LNCAP (cell line): Measurements from ENCODE around the gene CHRD.

ENCODE experiments used
- TF ChIP-seq, protein P1 (sequence below): fragments of 450-650 bp; IDR thresholded peaks from 2 replicates; pipeline ENCODE4 v1.5.1; 2017; ENCODE audit warnings: mild to moderate bottlenecking

The CHRD gene

DNA sequence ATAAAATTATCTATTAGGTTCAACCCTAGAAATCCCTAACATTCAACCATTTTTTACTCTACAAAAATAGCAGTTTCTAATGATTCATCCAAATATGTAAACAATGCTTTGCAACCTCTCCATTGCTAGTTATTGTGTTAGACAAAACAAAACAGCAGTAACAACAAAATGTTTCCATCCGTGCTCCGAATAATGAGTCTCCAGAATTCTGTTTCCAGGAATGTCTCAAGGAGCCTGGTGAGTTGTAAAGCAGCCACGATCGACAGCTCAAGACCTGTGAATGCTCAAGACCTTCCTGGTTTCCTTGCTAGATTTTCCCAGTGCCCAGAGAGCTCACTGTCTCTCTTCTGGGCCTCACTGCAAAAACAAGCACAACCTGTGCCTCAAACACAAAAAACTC, 49.9 kb downstream of the CHRD start:
- TF ChIP-seq, protein P1, sequence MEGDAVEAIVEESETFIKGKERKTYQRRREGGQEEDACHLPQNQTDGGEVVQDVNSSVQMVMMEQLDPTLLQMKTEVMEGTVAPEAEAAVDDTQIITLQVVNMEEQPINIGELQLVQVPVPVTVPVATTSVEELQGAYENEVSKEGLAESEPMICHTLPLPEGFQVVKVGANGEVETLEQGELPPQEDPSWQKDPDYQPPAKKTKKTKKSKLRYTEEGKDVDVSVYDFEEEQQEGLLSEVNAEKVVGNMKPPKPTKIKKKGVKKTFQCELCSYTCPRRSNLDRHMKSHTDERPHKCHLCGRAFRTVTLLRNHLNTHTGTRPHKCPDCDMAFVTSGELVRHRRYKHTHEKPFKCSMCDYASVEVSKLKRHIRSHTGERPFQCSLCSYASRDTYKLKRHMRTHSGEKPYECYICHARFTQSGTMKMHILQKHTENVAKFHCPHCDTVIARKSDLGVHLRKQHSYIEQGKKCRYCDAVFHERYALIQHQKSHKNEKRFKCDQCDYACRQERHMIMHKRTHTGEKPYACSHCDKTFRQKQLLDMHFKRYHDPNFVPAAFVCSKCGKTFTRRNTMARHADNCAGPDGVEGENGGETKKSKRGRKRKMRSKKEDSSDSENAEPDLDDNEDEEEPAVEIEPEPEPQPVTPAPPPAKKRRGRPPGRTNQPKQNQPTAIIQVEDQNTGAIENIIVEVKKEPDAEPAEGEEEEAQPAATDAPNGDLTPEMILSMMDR, result no peak

GRCh38 chr3:184430940-184431339, 51.1 kb downstream of the CHRD start:
- TF ChIP-seq, protein P1, result no peak

- TF ChIP-seq, protein P1, result no peak
These were observed 59.2 kb downstream of the CHRD start for GRCh38 chr3:184439096-184439495.
